ENCODE measurements around the gene GPRC5C.
"Not testable (repeated sequence)": the region's sequence is repeated elsewhere in the genome, so short reads cannot be mapped to it uniquely, and the experiment has no call there.

GPRC5C gene

GRCh38 chr17:74475189-74475588, 43.3 kb downstream of the GPRC5C start:
- DNase-seq: no peak

- no peak for DNase-seq
Observed at GRCh38 chr17:74477411-74477810, 45.5 kb downstream of the GPRC5C start.

GRCh38 chr17:74478420-74479100, 46.7 kb downstream of the GPRC5C start:
- DNase-seq: peak; percentile 32

- no peak for DNase-seq
Observed at GRCh38 chr17:74480290-74480689, 48.4 kb downstream of the GPRC5C start.

- no peak for DNase-seq
Observed at GRCh38 chr17:74481621-74482020, 49.7 kb downstream of the GPRC5C start.

- no peak for DNase-seq
Observed at GRCh38 chr17:74484066-74484465, 52.2 kb downstream of the GPRC5C start.

GRCh38 chr17:74485022-74485743, 53.3 kb downstream of the GPRC5C start:
- DNase-seq: no peak

GRCh38 chr17:74485841-74486240, 54.0 kb downstream of the GPRC5C start:
- no peak for DNase-seq

- not testable (repeated sequence) for DNase-seq
Observed at GRCh38 chr17:74488276-74488675, 56.4 kb downstream of the GPRC5C start.

GRCh38 chr17:74490716-74491115, 58.8 kb downstream of the GPRC5C start:
- no peak for DNase-seq

- DNase-seq: no peak
Observed at GRCh38 chr17:74491626-74492025, 59.7 kb downstream of the GPRC5C start.

GRCh38 chr17:74493331-74493833, 61.5 kb downstream of the GPRC5C start:
- DNase-seq: peak; percentile 63
